ENCODE measurements around the gene CCDC88A.
A peak's percentile ranks its signal among the peaks of the same experiment; 100 is the strongest.
"Not testable (repeated sequence)": the region's sequence is repeated elsewhere in the genome, so short reads cannot be mapped to it uniquely, and the experiment has no call there.

CCDC88A gene

GRCh38 chr2:55279859-55280424 is 139.7 kb downstream of the CCDC88A start:
- not testable (repeated sequence) for H3K9me3 ChIP-seq (ENCODE audit: control insufficient read depth in 5 of 5, low read length in 5 of 5); H3K9ac ChIP-seq (ENCODE audit: low read length in 5 of 5); H3K4me3 ChIP-seq (ENCODE audit: low read depth in 1 of 5, low read length in 5 of 5); H3K27me3 ChIP-seq (ENCODE audit: control insufficient read depth in 5 of 5, insufficient read depth in 4 of 5, low read length in 5 of 5); H3K36me3 ChIP-seq (ENCODE audit: control insufficient read depth in 5 of 5, insufficient read depth in 5 of 5, low read length in 5 of 5); H3K27ac ChIP-seq (ENCODE audit: low read depth, low read length)
- H3K4me1 ChIP-seq (ENCODE audit: control insufficient read depth in 5 of 5, insufficient read depth in 5 of 5, low read length in 5 of 5): peaks cover 0 to 19% (median 16%) of the 10 kb centered on the region in 5 donors

- H3K27me3 ChIP-seq (ENCODE audit: control insufficient read depth in 5 of 5, insufficient read depth in 4 of 5, low read length in 5 of 5); H3K36me3 ChIP-seq (ENCODE audit: control insufficient read depth in 5 of 5, insufficient read depth in 5 of 5, low read length in 5 of 5); H3K27ac ChIP-seq (ENCODE audit: low read depth, low read length); H3K9me3 ChIP-seq (ENCODE audit: control insufficient read depth in 5 of 5, low read length in 5 of 5); H3K4me3 ChIP-seq (ENCODE audit: low read depth in 1 of 5, low read length in 5 of 5); H3K9ac ChIP-seq (ENCODE audit: low read length in 5 of 5): not testable (repeated sequence)
- peaks cover 0 to 19% (median 16%) of the 10 kb centered on the region in 5 donors for H3K4me1 ChIP-seq (ENCODE audit: control insufficient read depth in 5 of 5, insufficient read depth in 5 of 5, low read length in 5 of 5)
These were observed 140.3 kb downstream of the CCDC88A start for GRCh38 chr2:55279214-55279835.

- no peaks in the 10 kb centered on the region for H3K36me3 ChIP-seq (ENCODE audit: control insufficient read depth in 5 of 5, insufficient read depth in 5 of 5, low read length in 5 of 5)
- no peak overlapping the region for H3K4me3 ChIP-seq (ENCODE audit: low read depth in 1 of 5, low read length in 5 of 5)
- H3K9ac ChIP-seq (ENCODE audit: low read length in 5 of 5): no peak overlapping the region
- peaks cover 0 to 4% (median 0%) of the 10 kb centered on the region in 5 donors for H3K4me1 ChIP-seq (ENCODE audit: control insufficient read depth in 5 of 5, insufficient read depth in 5 of 5, low read length in 5 of 5)
- no peaks in the 10 kb centered on the region for H3K9me3 ChIP-seq (ENCODE audit: control insufficient read depth in 5 of 5, low read length in 5 of 5)
- H3K27ac ChIP-seq (ENCODE audit: low read depth, low read length): no peak overlapping the region
- H3K27me3 ChIP-seq (ENCODE audit: control insufficient read depth in 5 of 5, insufficient read depth in 4 of 5, low read length in 5 of 5): no peaks in the 10 kb centered on the region
These were observed 142.3 kb downstream of the CCDC88A start for GRCh38 chr2:55277310-55277709.

GRCh38 chr2:55274346-55274745 is 145.3 kb downstream of the CCDC88A start:
- not testable (repeated sequence) for H3K27me3 ChIP-seq (ENCODE audit: control insufficient read depth in 5 of 5, insufficient read depth in 4 of 5, low read length in 5 of 5); H3K9me3 ChIP-seq (ENCODE audit: control insufficient read depth in 5 of 5, low read length in 5 of 5); H3K36me3 ChIP-seq (ENCODE audit: control insufficient read depth in 5 of 5, insufficient read depth in 5 of 5, low read length in 5 of 5); H3K27ac ChIP-seq (ENCODE audit: low read depth, low read length); H3K9ac ChIP-seq (ENCODE audit: low read length in 5 of 5); H3K4me3 ChIP-seq (ENCODE audit: low read depth in 1 of 5, low read length in 5 of 5); H3K4me1 ChIP-seq (ENCODE audit: control insufficient read depth in 5 of 5, insufficient read depth in 5 of 5, low read length in 5 of 5)

GRCh38 chr2:55269645-55269990 is 150.0 kb downstream of the CCDC88A start:
- peak overlapping the region; percentile 55 to 97 (median 76) for H3K9ac ChIP-seq (ENCODE audit: low read length in 5 of 5)
- H3K4me3 ChIP-seq (ENCODE audit: low read depth in 1 of 5, low read length in 5 of 5): peak overlapping the region; percentile 76 to 97 (median 90)
- H3K27me3 ChIP-seq (ENCODE audit: control insufficient read depth in 5 of 5, insufficient read depth in 4 of 5, low read length in 5 of 5): no peaks in the 10 kb centered on the region
- H3K9me3 ChIP-seq (ENCODE audit: control insufficient read depth in 5 of 5, low read length in 5 of 5): no peaks in the 10 kb centered on the region
- peaks cover 4 to 11% (median 6%) of the 10 kb centered on the region in 5 donors for H3K36me3 ChIP-seq (ENCODE audit: control insufficient read depth in 5 of 5, insufficient read depth in 5 of 5, low read length in 5 of 5)
- peaks cover 3 to 15% (median 14%) of the 10 kb centered on the region in 5 donors for H3K4me1 ChIP-seq (ENCODE audit: control insufficient read depth in 5 of 5, insufficient read depth in 5 of 5, low read length in 5 of 5)
- peak overlapping the region; percentile 91 for H3K27ac ChIP-seq (ENCODE audit: low read depth, low read length)

GRCh38 chr2:55268907-55269644 is 150.6 kb downstream of the CCDC88A start, which contains the start of gene MTIF2:
Gene MTIF2 (minus strand): TSS chr2:55269231. CDS start chr2:55263858, 5,373 bp downstream.
- Histone ChIP-seq H3K4me3 (ENCODE audit: low read depth in 1 of 5, low read length in 5 of 5) (peak within 1 kb of the TSS; percentile 86 to 99 (median 92)), H3K36me3 (ENCODE audit: control insufficient read depth in 5 of 5, insufficient read depth in 5 of 5, low read length in 5 of 5) (peaks cover 6 to 16% (median 8%) of the 10 kb centered on the region in 5 donors), H3K27ac (ENCODE audit: low read depth, low read length) (peak within 1 kb of the TSS; percentile 91), H3K27me3 (ENCODE audit: control insufficient read depth in 5 of 5, insufficient read depth in 4 of 5, low read length in 5 of 5) (no peaks in the 10 kb centered on the region), H3K4me1 (ENCODE audit: control insufficient read depth in 5 of 5, insufficient read depth in 5 of 5, low read length in 5 of 5) (peaks cover 3 to 15% (median 14%) of the 10 kb centered on the region in 5 donors), H3K9me3 (ENCODE audit: control insufficient read depth in 5 of 5, low read length in 5 of 5) (no peaks in the 10 kb centered on the region), H3K9ac (ENCODE audit: low read length in 5 of 5) (peak within 1 kb of the TSS; percentile 76 to 97 (median 89))

- Histone ChIP-seq H3K9me3 (ENCODE audit: control insufficient read depth in 5 of 5, low read length in 5 of 5) (no peaks in the 10 kb centered on the region), H3K27ac (ENCODE audit: low read depth, low read length) (peak overlapping the region; percentile 91), H3K36me3 (ENCODE audit: control insufficient read depth in 5 of 5, insufficient read depth in 5 of 5, low read length in 5 of 5) (peaks cover 10 to 23% (median 13%) of the 10 kb centered on the region in 5 donors), H3K27me3 (ENCODE audit: control insufficient read depth in 5 of 5, insufficient read depth in 4 of 5, low read length in 5 of 5) (no peaks in the 10 kb centered on the region), H3K9ac (ENCODE audit: low read length in 5 of 5) (peak overlapping the region; percentile 76 to 97 (median 89)), H3K4me1 (ENCODE audit: control insufficient read depth in 5 of 5, insufficient read depth in 5 of 5, low read length in 5 of 5) (peaks cover 3 to 15% (median 14%) of the 10 kb centered on the region in 5 donors), H3K4me3 (ENCODE audit: low read depth in 1 of 5, low read length in 5 of 5) (peak overlapping the region; percentile 86 to 99 (median 92))
These were observed 151.3 kb downstream of the CCDC88A start for GRCh38 chr2:55268288-55268906.

- not testable (repeated sequence) for H3K4me1 ChIP-seq (ENCODE audit: control insufficient read depth in 5 of 5, insufficient read depth in 5 of 5, low read length in 5 of 5); H3K27me3 ChIP-seq (ENCODE audit: control insufficient read depth in 5 of 5, insufficient read depth in 4 of 5, low read length in 5 of 5); H3K27ac ChIP-seq (ENCODE audit: low read depth, low read length); H3K9ac ChIP-seq (ENCODE audit: low read length in 5 of 5); H3K9me3 ChIP-seq (ENCODE audit: control insufficient read depth in 5 of 5, low read length in 5 of 5); H3K4me3 ChIP-seq (ENCODE audit: low read depth in 1 of 5, low read length in 5 of 5)
- peaks cover 19 to 71% (median 40%) of the 10 kb centered on the region in 5 donors for H3K36me3 ChIP-seq (ENCODE audit: control insufficient read depth in 5 of 5, insufficient read depth in 5 of 5, low read length in 5 of 5)
These were observed 160.1 kb downstream of the CCDC88A start for GRCh38 chr2:55259586-55259985.

- H3K4me3 ChIP-seq (ENCODE audit: low read depth in 1 of 5, low read length in 5 of 5): no peak overlapping the region
These were observed 166.8 kb downstream of the CCDC88A start for GRCh38 chr2:55252832-55253231.

GRCh38 chr2:55247025-55247424 is 172.6 kb downstream of the CCDC88A start:
- no peak overlapping the region for H3K9ac ChIP-seq (ENCODE audit: low read length in 5 of 5)
- no peak overlapping the region for H3K27ac ChIP-seq (ENCODE audit: low read depth, low read length)
- H3K4me1 ChIP-seq (ENCODE audit: control insufficient read depth in 5 of 5, insufficient read depth in 5 of 5, low read length in 5 of 5): no peaks in the 10 kb centered on the region
- H3K36me3 ChIP-seq (ENCODE audit: control insufficient read depth in 5 of 5, insufficient read depth in 5 of 5, low read length in 5 of 5): peaks cover 40 to 78% (median 46%) of the 10 kb centered on the region in 5 donors
- H3K4me3 ChIP-seq (ENCODE audit: low read depth in 1 of 5, low read length in 5 of 5): no peak overlapping the region
- H3K27me3 ChIP-seq (ENCODE audit: control insufficient read depth in 5 of 5, insufficient read depth in 4 of 5, low read length in 5 of 5): no peaks in the 10 kb centered on the region
- no peaks in the 10 kb centered on the region for H3K9me3 ChIP-seq (ENCODE audit: control insufficient read depth in 5 of 5, low read length in 5 of 5)

More at GRCh38 chr2:55252832-55253231, 166.8 kb downstream of the CCDC88A start:
- Histone ChIP-seq H3K27me3 (ENCODE audit: control insufficient read depth in 5 of 5, insufficient read depth in 4 of 5, low read length in 5 of 5) (no peaks in the 10 kb centered on the region), H3K36me3 (ENCODE audit: control insufficient read depth in 5 of 5, insufficient read depth in 5 of 5, low read length in 5 of 5) (peaks cover 28 to 60% (median 37%) of the 10 kb centered on the region in 5 donors), H3K9me3 (ENCODE audit: control insufficient read depth in 5 of 5, low read length in 5 of 5) (no peaks in the 10 kb centered on the region), H3K9ac (ENCODE audit: low read length in 5 of 5) (no peak overlapping the region), H3K27ac (ENCODE audit: low read depth, low read length) (no peak overlapping the region), H3K4me1 (ENCODE audit: control insufficient read depth in 5 of 5, insufficient read depth in 5 of 5, low read length in 5 of 5) (no peaks in the 10 kb centered on the region)
